NT2/D1 (cell line): Measurements from ENCODE around the gene PIK3AP1.

Experiments used
- DNase-seq: peaks from one replicate; pipeline ENCODE4 v3.0.0-alpha.2; 2011; ENCODE audit warnings: low read depth, low spot score
- H3K27me3 ChIP-seq: 2 replicates; pipeline ENCODE4 v1.6.0; 2011; ENCODE audit warnings: mild to moderate bottlenecking; ENCODE audit not compliant: insufficient read length, insufficient read depth
- H3K36me3 ChIP-seq: 2 replicates; pipeline ENCODE4 v1.6.1; 2011; ENCODE audit warnings: mild to moderate bottlenecking, low read length, mixed read lengths; ENCODE audit not compliant: insufficient read depth, insufficient read length
- H3K4me1 ChIP-seq: 2 replicates; pipeline ENCODE4 v1.5.1; 2011; ENCODE audit not compliant: insufficient read depth, insufficient read length
- H3K4me3 ChIP-seq: 2 replicates; pipeline ENCODE4 v1.5.1; 2011; ENCODE audit warnings: low read depth; ENCODE audit not compliant: insufficient read length
- H3K9ac ChIP-seq: 2 replicates; pipeline ENCODE4 v1.6.0; 2011; ENCODE audit warnings: low read depth; ENCODE audit not compliant: insufficient read length
- H3K9me3 ChIP-seq: 2 replicates; pipeline ENCODE4 v1.5.1; 2011; ENCODE audit warnings: mild to moderate bottlenecking, low read length; ENCODE audit not compliant: insufficient read depth
- SUZ12 ChIP-seq: IDR thresholded peaks from 2 replicates; pipeline ENCODE4 v1.6.1; 2011; ENCODE audit not compliant: insufficient read length, insufficient read depth; ENCODE audit errors: extremely low read depth
- YY1 ChIP-seq: IDR thresholded peaks from 2 replicates; pipeline ENCODE4 v1.6.1; 2011; ENCODE audit not compliant: insufficient read length, insufficient read depth
- ZNF274 ChIP-seq: IDR thresholded peaks from 2 replicates; pipeline ENCODE4 v1.6.1; 2011; ENCODE audit warnings: mild to moderate bottlenecking, low read depth, low read length

Gene PIK3AP1

GRCh38 chr10:96658844-96659243 lies 61.5 kb downstream of the PIK3AP1 start:
- Histone ChIP-seq H3K4me3 (no peak overlapping the region), H3K36me3 (no peaks in the 10 kb centered on the region), H3K27me3 (no peaks in the 10 kb centered on the region), H3K9ac (no peak overlapping the region), H3K4me1 (peaks cover 3% of the 10 kb centered on the region), H3K9me3 (no peaks in the 10 kb centered on the region)
- TF ChIP-seq SUZ12 (no peak), YY1 (no peak), ZNF274 (no peak)
- no peak for DNase-seq

- no peak for DNase-seq
- peaks cover 3% of the 10 kb centered on the region for H3K4me1 ChIP-seq
- H3K4me3 ChIP-seq: no peak overlapping the region
- TF ChIP-seq SUZ12 (no peak), YY1 (no peak), ZNF274 (no peak)
- no peaks in the 10 kb centered on the region for H3K9me3 ChIP-seq
- H3K27me3 ChIP-seq: no peaks in the 10 kb centered on the region
- H3K9ac ChIP-seq: no peak overlapping the region
- H3K36me3 ChIP-seq: no peaks in the 10 kb centered on the region
Observed at GRCh38 chr10:96657385-96657784, 62.9 kb downstream of the PIK3AP1 start.

GRCh38 chr10:96656839-96657238 lies 63.5 kb downstream of the PIK3AP1 start:
- TF ChIP-seq SUZ12 (no peak), YY1 (no peak), ZNF274 (no peak)
- H3K27me3 ChIP-seq: no peaks in the 10 kb centered on the region
- no peak overlapping the region for H3K9ac ChIP-seq
- peaks cover 3% of the 10 kb centered on the region for H3K4me1 ChIP-seq
- no peaks in the 10 kb centered on the region for H3K36me3 ChIP-seq
- no peaks in the 10 kb centered on the region for H3K9me3 ChIP-seq
- no peak overlapping the region for H3K4me3 ChIP-seq
- DNase-seq: no peak

GRCh38 chr10:96656198-96656577 lies 64.1 kb downstream of the PIK3AP1 start:
- no peaks in the 10 kb centered on the region for H3K9me3 ChIP-seq
- H3K9ac ChIP-seq: no peak overlapping the region
- TF ChIP-seq YY1: no peak
- TF ChIP-seq SUZ12: no peak
- no peak overlapping the region for H3K4me3 ChIP-seq
- H3K4me1 ChIP-seq: peaks cover 3% of the 10 kb centered on the region
- no peaks in the 10 kb centered on the region for H3K36me3 ChIP-seq
- H3K27me3 ChIP-seq: no peaks in the 10 kb centered on the region
- DNase-seq: no peak

GRCh38 chr10:96655461-96656197 lies 64.7 kb downstream of the PIK3AP1 start:
- no peaks in the 10 kb centered on the region for H3K27me3 ChIP-seq
- H3K36me3 ChIP-seq: no peaks in the 10 kb centered on the region
- H3K4me3 ChIP-seq: no peak overlapping the region
- no peak for TF ChIP-seq ZNF274
- no peak for TF ChIP-seq YY1
- TF ChIP-seq SUZ12: no peak
- H3K9me3 ChIP-seq: no peaks in the 10 kb centered on the region
- DNase-seq: no peak
- H3K9ac ChIP-seq: no peak overlapping the region
- peaks cover 3% of the 10 kb centered on the region for H3K4me1 ChIP-seq

- TF ChIP-seq YY1 (no peak), ZNF274 (no peak), SUZ12 (no peak)
- H3K4me1 ChIP-seq: no peaks in the 10 kb centered on the region
- no peak overlapping the region for H3K4me3 ChIP-seq
- H3K36me3 ChIP-seq: no peaks in the 10 kb centered on the region
- H3K9ac ChIP-seq: no peak overlapping the region
- no peaks in the 10 kb centered on the region for H3K9me3 ChIP-seq
- no peak for DNase-seq
- H3K27me3 ChIP-seq: no peaks in the 10 kb centered on the region
Observed at GRCh38 chr10:96651998-96652431, 68.3 kb downstream of the PIK3AP1 start.

- DNase-seq: no peak
- no peaks in the 10 kb centered on the region for H3K36me3 ChIP-seq
- no peaks in the 10 kb centered on the region for H3K4me1 ChIP-seq
- H3K9me3 ChIP-seq: no peaks in the 10 kb centered on the region
- no peak for TF ChIP-seq YY1
- no peak for TF ChIP-seq ZNF274
- no peak for TF ChIP-seq SUZ12
- no peak overlapping the region for H3K4me3 ChIP-seq
- H3K9ac ChIP-seq: no peak overlapping the region
- H3K27me3 ChIP-seq: no peaks in the 10 kb centered on the region
Observed at GRCh38 chr10:96650958-96651357, 69.4 kb downstream of the PIK3AP1 start.
